GM23248 (cell line): ENCODE data around the gene PTGER2.

ENCODE experiments used
- EZH2 ChIP-seq: fragments of 200-600 bp; sonication (generic); IDR thresholded peaks from 2 replicates; pipeline ENCODE4 v1.6.1; 2018; ENCODE audit warnings: antibody characterized with exemption, mild to moderate bottlenecking; ENCODE audit not compliant: insufficient read depth, poor library complexity, severe bottlenecking
- EZH2phosphoT487 ChIP-seq: fragments of 200-600 bp; sonication (generic); IDR thresholded peaks from 2 replicates; pipeline ENCODE4 v1.6.1; 2018; ENCODE audit warnings: antibody characterized with exemption, moderate library complexity, mild to moderate bottlenecking, low read depth; ENCODE audit not compliant: insufficient read depth

- no peak for TF ChIP-seq EZH2
- TF ChIP-seq EZH2phosphoT487: no peak
Measured at GRCh38 chr14:52363961-52364360, 49.8 kb downstream of the PTGER2 start.
